ENCODE data around the gene RASGRF2.

The RASGRF2 gene

DNA sequence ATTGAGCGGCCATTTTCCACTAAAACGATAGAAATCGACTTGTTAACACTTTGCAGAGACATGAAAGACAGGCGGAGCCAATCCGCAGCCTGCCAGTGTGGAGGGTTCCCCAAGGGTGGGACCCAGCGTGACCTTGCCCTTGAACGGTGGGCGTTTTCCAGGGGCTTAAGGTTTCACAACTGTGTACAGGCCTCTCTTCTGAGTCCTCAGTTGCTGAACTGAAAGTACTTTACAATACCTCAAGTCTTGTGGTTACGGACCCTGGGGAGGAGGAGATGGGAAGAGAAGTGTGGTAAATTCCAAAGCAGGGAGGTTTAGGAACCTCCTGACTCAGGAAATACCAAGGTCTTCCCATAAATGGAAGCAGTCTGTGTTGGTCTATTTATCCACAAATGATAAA is 204.8 kb downstream of the RASGRF2 start:
- FAIRE-seq (no peak), DNase-seq (ENCODE audit: insufficient read length, low spot score) (no peak)

DNA sequence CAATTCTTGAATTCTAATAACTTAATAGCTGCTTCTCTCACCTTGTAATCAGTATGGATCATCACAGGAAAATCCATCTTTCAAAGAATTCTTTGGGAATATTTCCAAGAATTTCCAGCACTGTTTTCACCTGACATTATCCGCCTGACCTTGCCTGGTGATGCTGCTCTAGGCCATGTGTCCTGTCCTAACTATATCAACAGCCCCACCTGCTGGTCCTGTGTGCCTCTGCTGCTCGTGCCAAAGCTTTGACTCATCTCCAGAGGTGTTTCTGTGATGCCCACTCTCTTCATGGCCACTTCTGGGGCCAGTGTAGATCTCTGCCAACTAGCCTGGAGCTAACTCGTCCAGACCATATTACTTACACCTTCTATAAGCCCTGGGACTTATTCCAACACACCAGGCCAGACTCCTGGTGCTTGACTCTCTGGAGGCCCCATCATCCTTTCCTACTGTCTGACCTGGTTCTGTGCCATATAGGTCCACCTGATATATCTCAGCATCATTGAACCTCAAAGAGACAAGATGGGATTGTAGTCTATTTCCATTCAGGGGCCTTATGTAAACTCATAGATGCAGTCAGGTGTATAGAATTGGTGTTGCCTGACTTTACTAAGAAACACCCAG is 205.4 kb downstream of the RASGRF2 start:
- FAIRE-seq (peak; percentile 89), DNase-seq (ENCODE audit: insufficient read length, low spot score) (peak; percentile 46)

DNA sequence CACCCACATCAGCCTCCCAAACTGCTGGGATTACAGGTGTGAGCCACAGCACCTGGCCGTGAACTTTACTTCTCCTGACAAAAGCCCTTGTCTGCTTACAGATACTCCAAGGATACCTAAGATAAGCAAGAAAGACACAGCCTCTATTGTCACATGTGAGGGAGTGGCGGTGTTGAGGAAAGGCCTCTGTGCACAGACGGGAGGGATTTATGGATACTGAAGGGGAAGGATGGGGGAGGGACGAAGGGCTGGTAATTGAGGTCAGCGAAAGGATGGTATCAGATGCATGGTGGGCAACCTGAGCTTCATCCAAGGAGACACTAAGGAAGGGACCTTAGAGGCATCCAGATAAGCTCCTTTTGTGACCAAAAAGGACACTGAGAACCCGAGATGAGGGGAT is 206.3 kb downstream of the RASGRF2 start:
- FAIRE-seq = no peak
- no peak for DNase-seq (ENCODE audit: insufficient read length, low spot score)

DNA sequence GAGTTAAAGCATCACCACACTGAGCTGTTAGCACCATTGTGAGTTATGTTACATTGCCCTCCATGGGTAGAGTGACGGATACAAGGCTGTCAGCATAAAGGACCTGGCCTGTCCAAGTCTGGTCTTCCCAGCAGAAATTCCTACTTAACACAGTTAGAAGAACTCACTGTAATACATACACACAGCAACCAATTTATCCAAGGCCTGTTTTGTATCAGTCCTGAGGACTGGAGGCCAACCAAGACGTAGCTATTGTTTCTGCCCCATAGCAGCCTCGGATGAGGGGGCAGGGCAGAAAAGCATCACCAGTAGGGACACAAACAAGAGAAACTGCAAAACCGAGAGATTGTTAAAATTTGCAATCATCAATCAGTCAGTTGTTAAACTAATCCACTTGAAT is 206.9 kb downstream of the RASGRF2 start:
- FAIRE-seq = no peak
- no peak for DNase-seq (ENCODE audit: insufficient read length, low spot score)

DNA sequence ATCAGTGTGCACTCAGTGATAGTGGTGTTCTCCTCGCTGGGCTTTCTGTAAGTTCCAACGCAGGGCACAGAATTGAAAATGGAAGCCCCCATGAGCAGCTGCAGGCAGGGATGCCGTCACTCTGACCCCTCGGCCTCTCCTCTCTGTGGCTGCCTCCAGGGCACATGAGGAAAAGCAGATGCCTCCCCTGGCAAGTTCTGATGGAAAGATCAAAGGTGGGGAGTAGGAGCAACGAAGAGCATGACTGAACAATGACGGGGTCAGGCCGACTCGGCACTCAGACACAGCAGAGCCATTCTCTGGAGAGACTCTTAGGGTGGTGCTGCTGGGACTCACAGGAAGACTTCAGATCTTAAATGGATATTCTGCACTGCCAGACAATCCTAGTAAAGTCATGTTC is 207.4 kb downstream of the RASGRF2 start:
- FAIRE-seq (no peak), DNase-seq (ENCODE audit: insufficient read length, low spot score) (no peak)

DNA sequence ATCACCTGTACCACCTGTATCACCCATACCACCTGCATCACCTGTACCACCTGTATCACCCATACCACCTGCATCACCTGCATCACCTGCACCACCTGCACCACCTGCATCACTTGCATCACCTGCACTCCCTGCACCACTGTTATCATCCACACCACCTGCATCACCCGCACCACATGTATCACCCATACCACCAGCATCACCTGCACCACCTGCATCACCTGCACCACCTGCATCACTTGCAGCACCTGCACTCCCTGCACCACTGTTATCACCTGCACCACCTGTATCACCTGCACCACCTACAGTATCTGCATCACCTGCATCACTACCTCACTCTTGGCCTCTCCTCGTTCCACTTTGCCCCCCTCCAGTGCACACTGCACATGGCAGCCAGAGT is 209.8 kb downstream of the RASGRF2 start:
- no peak for FAIRE-seq
- no peak for DNase-seq (ENCODE audit: insufficient read length, low spot score)

DNA sequence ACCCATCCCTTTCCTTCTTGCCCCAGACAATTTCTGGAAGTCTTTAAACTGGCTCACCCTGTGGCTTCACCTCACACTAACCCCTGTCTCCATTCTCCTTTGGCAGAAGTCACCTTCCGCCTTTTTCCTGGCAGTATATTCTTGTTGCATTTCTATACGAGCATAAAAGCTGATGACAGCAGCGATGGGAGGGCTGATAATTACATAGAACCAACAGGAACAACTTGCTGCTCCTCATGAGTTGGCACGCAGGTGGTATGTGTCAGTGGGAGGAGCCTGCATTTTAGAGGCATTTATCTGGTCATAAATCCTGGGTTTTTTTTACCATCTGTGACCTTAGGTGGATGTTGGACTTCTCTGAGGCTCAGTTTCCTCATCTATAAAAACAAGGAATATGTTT is 211.6 kb downstream of the RASGRF2 start:
- DNase-seq (ENCODE audit: insufficient read length, low spot score) = no peak

DNA sequence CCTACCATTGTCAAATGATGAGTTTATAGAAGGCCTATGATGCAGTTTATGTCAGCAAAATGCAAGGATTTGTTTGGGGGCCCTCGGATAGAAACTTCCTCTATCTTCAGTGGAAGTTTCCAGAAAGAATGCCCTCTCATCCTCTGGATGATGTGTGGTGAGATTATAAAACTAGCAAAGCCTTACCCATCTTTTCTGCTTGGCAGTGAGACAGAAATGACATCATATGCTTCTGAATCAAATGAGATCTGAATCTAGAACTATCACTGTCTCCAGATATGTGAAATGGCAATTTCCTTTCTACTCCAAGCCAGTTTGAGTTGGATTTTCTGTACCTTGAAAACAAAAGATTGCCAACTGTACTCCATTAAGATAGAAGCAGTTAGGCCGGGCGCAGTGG is 212.5 kb downstream of the RASGRF2 start:
- DNase-seq (ENCODE audit: insufficient read length, low spot score) (no peak), FAIRE-seq (no peak)

More for the DNA sequence above, 211.6 kb downstream of the RASGRF2 start:
- no peak for FAIRE-seq

DNA sequence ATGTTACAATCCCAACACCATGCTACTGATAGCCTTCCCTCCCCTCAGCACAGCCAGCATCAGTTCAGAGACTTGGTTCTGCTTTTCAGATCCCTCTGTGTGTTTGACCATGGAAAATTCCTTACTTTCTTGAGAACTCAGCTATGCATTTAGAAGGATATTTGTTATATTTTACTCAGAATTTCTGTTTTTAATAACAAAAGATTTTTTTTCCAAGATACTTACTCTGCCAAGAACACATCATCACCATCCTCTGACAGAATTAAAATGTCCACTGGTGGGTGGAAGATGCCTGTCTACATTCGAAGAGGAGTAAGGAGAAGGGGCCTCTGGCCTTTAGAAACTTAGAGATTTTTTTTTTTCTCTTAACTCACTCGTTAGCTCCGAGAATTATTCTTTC is 216.9 kb downstream of the RASGRF2 start:
- DNase-seq (ENCODE audit: insufficient read length, low spot score) (no peak), FAIRE-seq (no peak)

DNA sequence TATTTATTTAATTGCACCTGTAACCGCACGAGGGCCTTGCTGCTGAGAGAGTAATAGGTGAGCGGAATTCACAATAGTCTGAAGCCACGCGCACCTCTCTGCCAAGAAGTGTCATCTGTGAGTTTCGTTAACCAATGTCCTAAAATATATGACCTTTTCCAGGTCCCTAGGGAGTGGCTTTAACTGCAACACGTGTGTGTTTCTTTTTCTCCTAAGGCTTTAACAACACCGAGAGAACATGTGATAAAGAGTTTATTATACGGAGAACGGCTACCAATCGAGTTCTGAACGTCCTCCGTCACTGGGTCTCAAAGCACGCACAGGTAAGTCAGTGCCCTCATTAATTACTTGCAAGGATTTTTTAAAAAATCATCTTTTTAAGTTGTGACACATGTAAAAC is 219.8 kb downstream of the RASGRF2 start:
- DNase-seq (ENCODE audit: insufficient read length, low spot score) (no peak), FAIRE-seq (no peak)

DNA sequence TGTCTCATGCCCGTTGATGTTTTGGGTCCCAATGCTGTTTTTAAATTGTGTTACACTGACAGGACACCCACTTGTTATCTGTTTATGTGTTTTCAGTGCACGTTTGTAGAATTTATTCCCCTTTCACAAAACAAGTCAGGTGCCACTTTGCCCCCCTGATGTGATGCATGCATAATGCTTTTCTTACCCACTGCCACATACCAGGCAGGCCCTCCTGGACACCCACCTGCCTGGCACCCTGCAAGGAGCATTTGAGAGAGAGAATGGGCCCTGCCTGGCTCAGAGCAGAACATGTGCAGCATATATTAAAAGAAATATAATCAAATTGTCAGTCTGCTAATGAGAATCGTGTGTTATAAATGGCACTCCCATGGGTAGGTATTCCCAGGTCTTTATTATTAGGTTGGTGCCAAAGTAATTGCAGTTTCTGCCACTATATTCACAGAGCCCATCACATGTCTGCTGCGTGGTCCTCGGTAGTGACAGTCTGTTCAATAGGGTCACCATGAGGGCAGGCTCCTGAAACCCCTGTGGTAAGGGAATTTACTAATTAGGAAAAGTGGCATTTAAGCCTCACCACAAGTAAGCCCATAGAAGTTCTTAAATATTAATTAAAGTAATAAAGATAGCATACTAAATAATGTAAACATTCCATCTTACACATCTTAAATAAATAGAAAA is 220.8 kb downstream of the RASGRF2 start:
- FAIRE-seq (no peak), DNase-seq (ENCODE audit: insufficient read length, low spot score) (no peak)

DNA sequence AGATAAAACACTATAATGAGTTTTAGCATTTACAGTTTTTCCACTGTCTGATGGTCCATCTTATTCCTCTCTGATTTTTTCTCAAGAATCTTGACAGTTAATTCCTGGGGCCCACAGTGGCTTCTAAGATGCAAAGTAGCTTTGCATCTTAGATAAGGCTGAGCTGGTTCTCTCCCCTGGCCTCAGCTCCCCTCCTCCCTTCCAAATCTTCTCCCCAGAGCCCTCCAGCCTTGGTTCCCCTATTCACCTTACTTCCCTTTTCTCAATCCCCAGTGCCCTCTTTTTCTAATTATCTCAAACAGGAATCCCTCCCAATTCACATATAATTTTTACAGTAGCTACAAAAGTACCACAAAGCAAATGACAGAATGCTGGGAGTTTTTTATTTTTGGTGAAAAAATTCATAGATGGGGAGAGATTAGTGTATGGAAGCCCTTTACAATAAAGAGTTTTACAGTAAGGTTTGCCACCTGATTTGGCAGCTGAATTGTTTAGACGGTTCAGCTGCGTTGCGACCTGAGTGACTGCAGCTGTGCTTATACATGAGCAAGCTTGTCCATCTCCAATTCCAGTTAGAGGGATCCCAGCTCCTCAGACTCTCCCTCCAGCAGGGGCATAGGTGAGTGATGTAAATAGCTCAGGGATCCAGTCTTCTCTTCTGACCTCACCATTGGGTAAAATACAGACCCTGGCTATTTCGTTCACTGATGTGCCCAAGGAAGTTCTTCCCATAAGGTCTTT is 221.6 kb downstream of the RASGRF2 start:
- DNase-seq (ENCODE audit: insufficient read length, low spot score) = no peak
- no peak for FAIRE-seq

DNA sequence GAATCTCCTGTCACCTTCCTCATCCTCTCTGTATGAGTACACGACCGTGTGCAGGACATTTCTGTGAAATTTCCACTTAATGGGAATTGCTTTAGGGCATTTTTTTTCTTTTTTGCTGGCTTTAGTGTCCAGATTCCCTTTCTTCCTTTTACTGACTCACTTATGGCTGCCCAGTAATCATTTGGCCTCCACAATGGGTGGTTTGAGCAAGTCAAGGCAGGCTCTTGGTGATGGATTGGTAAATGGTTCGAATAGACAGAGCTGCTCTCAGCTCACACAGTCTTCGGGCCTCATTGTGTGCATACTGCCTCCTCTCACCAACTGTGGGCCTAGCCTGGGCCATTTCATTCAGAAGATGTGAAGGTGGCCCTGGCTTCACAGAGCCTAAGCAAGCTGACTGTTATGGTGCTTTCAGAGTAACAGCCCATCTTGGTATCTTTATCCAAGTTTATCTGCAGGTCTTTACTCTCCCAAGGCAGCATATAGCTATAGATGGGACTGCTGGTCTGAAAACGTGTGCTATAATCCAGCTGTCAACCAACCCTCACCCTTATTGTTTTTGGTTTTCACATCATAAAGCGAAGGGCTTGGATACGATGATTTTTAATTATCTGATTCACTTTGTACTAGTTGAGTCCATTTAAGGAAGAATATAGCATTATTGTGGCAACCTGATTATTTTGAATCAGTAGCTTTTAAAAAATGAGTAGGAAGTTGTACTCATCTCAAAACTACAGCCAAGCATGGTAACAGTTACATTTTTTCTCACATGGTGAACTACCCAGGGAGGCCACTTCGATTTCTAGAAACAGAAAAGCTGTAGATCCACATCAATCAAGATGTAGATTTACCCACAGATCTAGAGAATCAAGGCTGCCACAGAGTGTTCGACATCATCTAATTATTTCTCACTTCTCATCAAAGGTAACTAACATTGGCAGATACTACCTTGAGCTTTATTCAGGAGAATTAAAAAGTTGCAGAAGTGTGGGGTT is 222.5 kb downstream of the RASGRF2 start:
- DNase-seq (ENCODE audit: insufficient read length, low spot score) (no peak), FAIRE-seq (peak; percentile 69)

DNA sequence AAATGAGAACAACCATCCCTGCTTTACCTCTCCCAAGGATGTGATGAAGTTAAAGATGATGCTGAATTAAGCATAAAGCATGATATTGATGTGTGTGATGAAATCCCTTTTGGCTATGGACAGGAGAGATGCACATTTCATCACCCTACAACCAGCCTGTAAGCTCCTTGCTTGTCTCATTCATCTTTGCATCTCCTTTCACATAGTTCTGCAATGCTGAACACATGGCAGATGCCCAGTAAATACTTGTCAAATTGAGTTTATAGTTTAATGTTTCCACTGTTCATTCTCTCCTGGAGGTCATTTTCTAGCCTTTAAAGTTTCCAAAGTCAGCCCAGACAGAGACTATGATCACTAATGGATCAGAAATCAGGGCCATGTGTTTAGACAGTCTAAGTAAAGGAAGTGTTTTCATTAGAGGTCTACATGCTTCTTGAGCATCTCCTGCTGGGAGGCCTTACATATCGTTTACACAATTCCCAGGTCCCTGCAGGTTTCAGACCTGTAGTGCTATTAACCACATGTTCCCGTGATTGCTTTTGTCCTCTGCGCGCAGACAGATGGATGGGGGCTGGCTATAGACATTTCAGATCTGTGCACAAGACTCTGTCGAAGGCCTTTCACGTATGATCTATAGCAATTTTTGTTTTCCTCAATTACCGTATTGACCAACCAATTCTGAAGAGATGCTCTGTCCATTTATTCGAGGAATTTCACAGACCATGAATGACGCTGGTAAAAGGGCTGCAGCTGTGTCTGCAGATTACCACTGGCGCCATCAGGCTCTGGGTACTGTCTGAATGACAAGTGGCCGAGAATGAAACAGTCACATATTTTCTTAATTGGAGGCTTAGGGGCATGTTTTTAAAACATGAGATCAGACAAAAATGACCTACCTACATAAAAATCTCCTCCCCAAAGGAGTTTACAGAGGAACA is 223.9 kb downstream of the RASGRF2 start:
- no peak for DNase-seq (ENCODE audit: insufficient read length, low spot score)
- no peak for FAIRE-seq

DNA sequence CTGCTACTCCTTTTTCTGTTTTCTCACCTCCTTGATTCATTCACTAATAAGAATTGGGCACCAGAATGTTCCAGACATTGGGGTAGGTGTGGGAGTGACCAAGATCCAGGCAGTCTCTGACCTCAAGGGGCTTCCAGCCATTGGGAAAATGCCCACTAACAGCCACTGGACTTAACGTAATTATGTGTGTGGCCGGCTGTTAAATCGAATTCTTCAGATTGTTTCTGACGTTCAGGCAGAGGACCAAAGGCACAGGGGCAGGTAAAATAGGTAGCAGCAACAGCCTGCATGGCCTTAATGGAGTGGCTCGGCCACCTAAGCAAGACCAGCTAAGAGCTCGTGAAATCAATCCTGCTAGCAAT is 224.6 kb downstream of the RASGRF2 start:
- DNase-seq (ENCODE audit: insufficient read length, low spot score) = no peak
- no peak for FAIRE-seq

DNA sequence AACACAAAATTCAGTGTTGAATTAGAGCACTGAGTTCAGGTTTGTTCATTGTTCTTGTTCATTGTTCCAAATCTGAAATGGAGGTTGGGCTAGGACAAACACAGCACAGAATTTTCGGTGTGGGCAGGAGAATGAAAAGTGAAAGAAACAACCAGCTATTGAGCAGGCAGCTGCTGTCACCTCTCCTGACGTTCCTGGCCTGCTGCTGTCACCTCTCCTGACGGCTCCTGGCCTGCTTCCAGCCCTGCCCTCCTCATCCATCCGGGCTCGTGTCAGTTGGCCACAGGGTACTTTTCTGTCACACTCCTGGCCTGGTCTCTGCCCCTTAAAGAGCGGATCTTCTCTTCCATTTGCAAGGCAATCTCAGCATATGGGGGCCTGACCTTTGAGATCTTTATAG is 227.7 kb downstream of the RASGRF2 start:
- FAIRE-seq (peak; percentile 61), DNase-seq (ENCODE audit: insufficient read length, low spot score) (no peak)

DNA sequence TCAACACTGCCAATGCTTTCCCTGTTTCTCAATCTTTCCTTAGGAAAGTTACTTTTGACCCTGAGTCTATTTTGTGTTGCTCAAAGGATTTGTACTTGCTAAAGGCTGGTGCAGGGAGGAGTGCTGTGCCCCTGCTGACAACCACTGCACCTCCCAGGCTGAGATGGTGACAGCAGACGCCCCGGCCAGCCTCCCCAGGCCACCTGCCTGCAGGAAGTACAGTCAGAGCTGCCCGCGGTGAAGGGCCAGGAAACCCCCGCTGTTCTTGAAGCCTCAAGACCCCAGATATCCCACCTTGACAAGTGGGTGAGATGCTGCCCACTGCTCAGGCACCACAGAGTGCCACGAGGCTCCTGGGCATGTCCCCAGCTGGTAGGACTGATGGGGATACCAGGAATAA is 228.8 kb downstream of the RASGRF2 start:
- FAIRE-seq (no peak), DNase-seq (ENCODE audit: insufficient read length, low spot score) (no peak)

DNA sequence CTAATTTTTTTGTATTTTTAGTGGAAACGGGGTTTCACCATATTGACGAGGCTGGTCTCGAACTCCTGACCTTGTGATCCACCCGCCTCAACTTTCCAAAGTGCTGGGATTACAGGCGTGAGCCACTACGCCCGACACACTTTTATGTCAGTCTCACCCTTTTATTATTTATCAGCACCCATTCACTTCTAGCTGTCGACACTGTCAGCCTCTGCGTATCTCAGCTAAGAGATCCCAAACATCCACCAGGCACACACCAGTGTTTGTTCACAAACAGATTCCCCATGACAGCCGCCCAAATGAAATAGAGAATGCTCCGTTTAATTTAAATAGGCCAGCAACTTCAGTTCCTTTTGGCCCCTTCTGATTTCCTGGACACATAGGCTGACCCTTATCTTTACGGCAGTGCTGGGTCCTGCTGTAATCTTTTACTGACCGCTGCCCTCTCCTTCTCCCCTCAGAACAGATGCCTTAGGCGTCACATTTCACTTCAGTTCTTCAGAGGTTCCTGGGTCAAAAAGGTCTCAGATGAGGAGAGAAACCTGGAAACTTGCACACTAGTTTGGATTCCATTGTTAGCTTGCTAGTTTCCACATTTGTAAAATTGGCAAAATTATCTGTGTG is 229.8 kb downstream of the RASGRF2 start:
- DNase-seq (ENCODE audit: insufficient read length, low spot score) (no peak), FAIRE-seq (no peak)

DNA sequence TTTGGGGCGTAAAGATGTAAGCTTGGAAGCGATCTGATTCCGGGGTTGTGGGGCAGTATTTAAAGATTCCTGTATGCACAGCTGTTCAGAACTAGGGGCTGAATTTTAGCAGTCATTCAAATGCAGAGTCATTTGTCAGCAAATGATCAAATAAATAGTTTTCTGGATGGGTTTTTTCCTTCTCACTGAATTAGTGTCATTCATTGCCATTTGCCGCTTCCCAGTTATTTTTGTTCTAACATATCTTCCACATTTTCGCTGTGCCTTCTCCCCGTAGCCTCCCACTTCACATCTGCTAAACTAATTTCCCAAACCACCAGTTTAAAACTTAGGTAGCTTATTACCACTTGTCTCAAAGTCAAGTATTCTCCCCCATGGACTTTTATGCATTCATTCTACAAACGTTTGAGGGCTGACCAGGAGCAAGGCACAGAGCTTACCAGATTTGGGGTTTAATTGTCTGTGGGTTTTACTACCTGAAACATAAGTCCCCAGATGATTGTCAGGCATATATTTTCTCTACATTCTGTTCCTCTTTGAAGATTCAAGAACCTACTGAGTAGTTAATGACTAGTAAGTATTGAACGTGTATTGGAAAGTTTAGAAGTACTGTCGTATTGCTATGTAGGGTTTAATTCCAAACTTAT is 231.7 kb downstream of the RASGRF2 start:
- DNase-seq (ENCODE audit: insufficient read length, low spot score) (no peak), FAIRE-seq (no peak)

Measured in GM19239 (cell line).